PFSK-1 (cell line): ENCODE results near the gene PTGR3. TPM values are rescaled to one million over a fixed set of nuclear protein-coding genes. Genes with fewer than 3 reads are reported as not detected.

Experiments used
- FOXP2 ChIP-seq: optimal IDR thresholded peaks from 2 replicates; pipeline ENCODE3; 2011; ENCODE audit warnings: borderline replicate concordance, control low read depth, inconsistent platforms; ENCODE audit not compliant: insufficient read depth; ENCODE audit errors: extremely low read length, extremely low read depth
- POLR2AphosphoS5 ChIP-seq: IDR thresholded peaks from 2 replicates; pipeline ENCODE4 v1.6.1; 2012; ENCODE audit warnings: low read depth, mild to moderate bottlenecking, control low read depth, low read length, moderate library complexity
- SIN3A ChIP-seq: IDR thresholded peaks from 2 replicates; pipeline ENCODE4 v1.6.1; 2012; ENCODE audit warnings: mild to moderate bottlenecking, low read length, moderate library complexity, borderline replicate concordance; ENCODE audit not compliant: insufficient read depth
- TAF1 ChIP-seq: IDR thresholded peaks from 2 replicates; pipeline ENCODE4 v1.6.1; 2012; ENCODE audit warnings: low read length, control low read depth, borderline replicate concordance; ENCODE audit not compliant: insufficient read depth
- polyA plus RNA-seq: library from polyadenylated mRNA; unstranded; fragments of >200 nt; gene quantifications from one replicate; pipeline ENCODE4 v1.2.1, GENCODE V29; 2012; ENCODE audit warnings: low read depth, missing spikeins; ENCODE audit not compliant: insufficient read length
- TF ChIP-seq, protein P1 (sequence below), 2 experiments: IDR thresholded peaks; 2 replicates each; pipeline versions ENCODE4 v1.6.1 to v1.8.0; 2011 to 2012; ENCODE audit warnings: low read depth in 2 of 2, low read length in 2 of 2, control low read depth in 1 of 2, inconsistent platforms in 1 of 2, mild to moderate bottlenecking in 1 of 2, moderate library complexity in 1 of 2; ENCODE audit not compliant: insufficient read depth in 1 of 2

Gene PTGR3, protein sequence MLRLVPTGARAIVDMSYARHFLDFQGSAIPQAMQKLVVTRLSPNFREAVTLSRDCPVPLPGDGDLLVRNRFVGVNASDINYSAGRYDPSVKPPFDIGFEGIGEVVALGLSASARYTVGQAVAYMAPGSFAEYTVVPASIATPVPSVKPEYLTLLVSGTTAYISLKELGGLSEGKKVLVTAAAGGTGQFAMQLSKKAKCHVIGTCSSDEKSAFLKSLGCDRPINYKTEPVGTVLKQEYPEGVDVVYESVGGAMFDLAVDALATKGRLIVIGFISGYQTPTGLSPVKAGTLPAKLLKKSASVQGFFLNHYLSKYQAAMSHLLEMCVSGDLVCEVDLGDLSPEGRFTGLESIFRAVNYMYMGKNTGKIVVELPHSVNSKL
- polyA plus RNA-seq: 4.6 TPM

GRCh38 chr18:75209129-75209950, at the start of gene PTGR3:
PTGR3 (minus strand) TSS chr18:75209139; CDS start chr18:75209058, 81 bp downstream.
- TF ChIP-seq, protein P1, sequence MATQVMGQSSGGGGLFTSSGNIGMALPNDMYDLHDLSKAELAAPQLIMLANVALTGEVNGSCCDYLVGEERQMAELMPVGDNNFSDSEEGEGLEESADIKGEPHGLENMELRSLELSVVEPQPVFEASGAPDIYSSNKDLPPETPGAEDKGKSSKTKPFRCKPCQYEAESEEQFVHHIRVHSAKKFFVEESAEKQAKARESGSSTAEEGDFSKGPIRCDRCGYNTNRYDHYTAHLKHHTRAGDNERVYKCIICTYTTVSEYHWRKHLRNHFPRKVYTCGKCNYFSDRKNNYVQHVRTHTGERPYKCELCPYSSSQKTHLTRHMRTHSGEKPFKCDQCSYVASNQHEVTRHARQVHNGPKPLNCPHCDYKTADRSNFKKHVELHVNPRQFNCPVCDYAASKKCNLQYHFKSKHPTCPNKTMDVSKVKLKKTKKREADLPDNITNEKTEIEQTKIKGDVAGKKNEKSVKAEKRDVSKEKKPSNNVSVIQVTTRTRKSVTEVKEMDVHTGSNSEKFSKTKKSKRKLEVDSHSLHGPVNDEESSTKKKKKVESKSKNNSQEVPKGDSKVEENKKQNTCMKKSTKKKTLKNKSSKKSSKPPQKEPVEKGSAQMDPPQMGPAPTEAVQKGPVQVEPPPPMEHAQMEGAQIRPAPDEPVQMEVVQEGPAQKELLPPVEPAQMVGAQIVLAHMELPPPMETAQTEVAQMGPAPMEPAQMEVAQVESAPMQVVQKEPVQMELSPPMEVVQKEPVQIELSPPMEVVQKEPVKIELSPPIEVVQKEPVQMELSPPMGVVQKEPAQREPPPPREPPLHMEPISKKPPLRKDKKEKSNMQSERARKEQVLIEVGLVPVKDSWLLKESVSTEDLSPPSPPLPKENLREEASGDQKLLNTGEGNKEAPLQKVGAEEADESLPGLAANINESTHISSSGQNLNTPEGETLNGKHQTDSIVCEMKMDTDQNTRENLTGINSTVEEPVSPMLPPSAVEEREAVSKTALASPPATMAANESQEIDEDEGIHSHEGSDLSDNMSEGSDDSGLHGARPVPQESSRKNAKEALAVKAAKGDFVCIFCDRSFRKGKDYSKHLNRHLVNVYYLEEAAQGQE (IDR thresholded peaks at IDR 0.05; ENCODE audit: insufficient read depth in 1 of 2, low read depth in 2 of 2, low read length in 2 of 2): 0 out of 4 replicates have a peak, but pooled peaks of 1 of the 2 experiments have one; percentile 44
- TF ChIP-seq FOXP2 (no peak), POLR2AphosphoS5 (peak; percentile 20; the same call in 1 of the 2 replicates)

DNA sequence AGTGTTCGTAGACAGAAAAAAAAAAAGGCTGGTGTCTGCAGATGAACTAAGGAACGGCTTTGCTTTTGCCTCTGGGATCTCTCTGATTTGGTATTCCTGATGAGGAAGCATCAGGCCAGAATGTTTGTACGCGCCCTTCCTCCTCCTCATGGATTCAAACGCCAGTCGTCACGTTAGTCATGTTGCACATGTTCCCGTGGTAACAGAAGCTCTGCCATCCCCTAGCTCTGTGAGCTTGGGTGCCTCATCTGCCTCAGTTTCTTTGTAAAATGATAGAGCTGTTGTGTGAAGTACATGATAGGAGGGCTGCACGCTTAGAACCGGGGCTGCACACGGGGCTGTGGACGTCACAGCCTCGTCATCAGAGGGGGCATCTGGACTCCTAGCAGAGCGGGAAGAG, 48.7 kb upstream of the PTGR3 start:
- TF ChIP-seq TAF1 (no peak), FOXP2 (no peak), SIN3A (no peak), POLR2AphosphoS5 (no peak)
- TF ChIP-seq, protein P1 (IDR thresholded peaks at IDR 0.05; ENCODE audit: insufficient read depth in 1 of 2, low read depth in 2 of 2, low read length in 2 of 2): no peak

- no peak for TF ChIP-seq TAF1
- TF ChIP-seq POLR2AphosphoS5: no peak
Measured at GRCh38 chr18:75256376-75256775, 47.4 kb upstream of the PTGR3 start.

- TF ChIP-seq, protein P1 (IDR thresholded peaks at IDR 0.05; ENCODE audit: insufficient read depth in 1 of 2, low read depth in 2 of 2, low read length in 2 of 2): no peak
- TF ChIP-seq POLR2AphosphoS5 (no peak), SIN3A (no peak), FOXP2 (no peak), TAF1 (no peak)
Measured at GRCh38 chr18:75255094-75255493, 46.2 kb upstream of the PTGR3 start.

- TF ChIP-seq TAF1 (no peak), POLR2AphosphoS5 (no peak), FOXP2 (no peak), SIN3A (no peak)
- TF ChIP-seq, protein P1 (IDR thresholded peaks at IDR 0.05; ENCODE audit: insufficient read depth in 1 of 2, low read depth in 2 of 2, low read length in 2 of 2): no peak
Measured at GRCh38 chr18:75253784-75254183, 44.8 kb upstream of the PTGR3 start.
